Left ventricle myocardium inferior (tissue), 1 donor: ENCODE measurements around the gene KRT77. TPM values are rescaled to one million over a fixed set of nuclear protein-coding genes. Genes with fewer than 3 reads are reported as not detected.

Experiments
- DNase-seq: peaks from one replicate; pipeline ENCODE4 v3.0.0-alpha.2; 2020
- H3K27ac ChIP-seq: fragments of 200-600 bp; replicated peaks from 2 replicates; pipeline ENCODE4 v1.8.0; 2021
- H3K27me3 ChIP-seq: fragments of 200-600 bp; 2 replicates; pipeline ENCODE4 v1.8.0; 2021; ENCODE audit warnings: low read depth
- H3K36me3 ChIP-seq: fragments of 200-600 bp; 2 replicates; pipeline ENCODE4 v1.8.0; 2021
- H3K4me1 ChIP-seq: fragments of 200-600 bp; 2 replicates; pipeline ENCODE4 v1.8.0; 2021
- H3K4me3 ChIP-seq: fragments of 200-600 bp; 2 replicates; pipeline ENCODE4 v1.8.0; 2021; ENCODE audit warnings: mild to moderate bottlenecking, moderate library complexity
- H3K9me3 ChIP-seq: fragments of 200-600 bp; replicated peaks from 2 replicates; pipeline ENCODE4 v1.8.0; 2021
- intact Hi-C: fragments of 100-400 bp; cut with micrococcal nuclease; formaldehyde crosslinking; loops from one replicate; pipeline ENCODE4 v1.11.0; 2022
- total RNA-seq: library from RNA; stranded (reverse); fragmentation: NEBNext Ultra II Directional; extraction: Animal tissue kit (Norgen Biotek cat#: 25700); gene quantifications from one replicate; pipeline ENCODE4 v1.2.1, GENCODE V29; 2021
- TF ChIP-seq, protein P1 (sequence below): fragments of 200-600 bp; IDR thresholded peaks from 2 replicates; pipeline ENCODE4 v1.8.0; 2021; ENCODE audit warnings: antibody characterized with exemption, mild to moderate bottlenecking, borderline replicate concordance
- donor health status: DM: no; HTN: yes; CAD: no; lungs with severe emphysema.

The KRT77 gene
- total RNA-seq, 1 donor from 2014 or later = not detected

DNA sequence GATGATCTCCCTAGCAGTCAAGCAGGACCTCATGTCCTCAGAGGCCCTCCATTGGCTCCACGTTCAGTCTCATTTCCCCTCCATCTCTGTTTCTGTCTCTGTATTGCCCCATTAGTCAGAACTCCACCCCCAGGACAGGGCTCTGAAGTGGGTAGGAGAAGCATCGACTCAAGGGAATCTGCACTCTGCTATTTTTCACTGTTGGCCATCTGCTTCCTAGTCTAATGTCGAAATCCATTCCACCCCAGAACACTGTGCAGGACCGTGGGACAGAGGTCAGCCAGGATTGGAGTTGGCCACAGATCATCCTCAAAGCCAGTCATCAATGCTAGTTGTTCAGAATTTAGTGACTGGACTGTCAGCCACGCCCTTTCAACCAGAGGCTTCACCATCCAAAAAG lies 10.1 kb downstream of the KRT77 start:
- Histone ChIP-seq H3K27me3 (peaks cover 78% of the 10 kb centered on the region), H3K36me3 (no peaks in the 10 kb centered on the region), H3K4me1 (peaks cover 10% of the 10 kb centered on the region), H3K9me3 (no peaks in the 10 kb centered on the region), H3K27ac (no peak overlapping the region), H3K4me3 (no peak overlapping the region)
- DNase-seq = no peak
- intact Hi-C loops = no loop called here
- TF ChIP-seq, protein P1, sequence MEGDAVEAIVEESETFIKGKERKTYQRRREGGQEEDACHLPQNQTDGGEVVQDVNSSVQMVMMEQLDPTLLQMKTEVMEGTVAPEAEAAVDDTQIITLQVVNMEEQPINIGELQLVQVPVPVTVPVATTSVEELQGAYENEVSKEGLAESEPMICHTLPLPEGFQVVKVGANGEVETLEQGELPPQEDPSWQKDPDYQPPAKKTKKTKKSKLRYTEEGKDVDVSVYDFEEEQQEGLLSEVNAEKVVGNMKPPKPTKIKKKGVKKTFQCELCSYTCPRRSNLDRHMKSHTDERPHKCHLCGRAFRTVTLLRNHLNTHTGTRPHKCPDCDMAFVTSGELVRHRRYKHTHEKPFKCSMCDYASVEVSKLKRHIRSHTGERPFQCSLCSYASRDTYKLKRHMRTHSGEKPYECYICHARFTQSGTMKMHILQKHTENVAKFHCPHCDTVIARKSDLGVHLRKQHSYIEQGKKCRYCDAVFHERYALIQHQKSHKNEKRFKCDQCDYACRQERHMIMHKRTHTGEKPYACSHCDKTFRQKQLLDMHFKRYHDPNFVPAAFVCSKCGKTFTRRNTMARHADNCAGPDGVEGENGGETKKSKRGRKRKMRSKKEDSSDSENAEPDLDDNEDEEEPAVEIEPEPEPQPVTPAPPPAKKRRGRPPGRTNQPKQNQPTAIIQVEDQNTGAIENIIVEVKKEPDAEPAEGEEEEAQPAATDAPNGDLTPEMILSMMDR = no peak

DNA sequence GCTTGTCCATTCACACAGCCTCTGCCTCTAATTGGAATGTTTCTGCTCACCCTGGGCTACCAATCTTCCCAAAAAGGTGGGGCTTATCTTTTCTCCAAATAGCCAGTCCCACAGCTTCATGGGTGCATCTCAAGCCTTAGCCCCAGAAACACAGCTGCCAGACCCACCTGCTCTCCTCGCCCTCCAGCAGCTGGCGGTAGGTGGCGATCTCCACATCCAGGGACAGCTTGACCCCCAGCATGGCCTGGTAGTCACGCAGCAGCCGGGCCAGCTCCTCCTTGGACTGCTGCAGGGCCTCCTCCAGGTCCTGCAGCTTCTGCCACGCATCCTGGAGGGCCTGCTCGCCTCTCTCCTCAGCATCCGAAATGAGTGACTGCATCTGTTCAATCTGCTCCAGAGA lies 11.1 kb downstream of the KRT77 start:
- Histone ChIP-seq H3K27me3 (peaks cover 86% of the 10 kb centered on the region), H3K36me3 (no peaks in the 10 kb centered on the region), H3K4me1 (peaks cover 10% of the 10 kb centered on the region), H3K4me3 (no peak overlapping the region), H3K9me3 (no peaks in the 10 kb centered on the region), H3K27ac (no peak overlapping the region)
- TF ChIP-seq, protein P1 = no peak
- intact Hi-C loops = no loop called here
- no peak for DNase-seq

DNA sequence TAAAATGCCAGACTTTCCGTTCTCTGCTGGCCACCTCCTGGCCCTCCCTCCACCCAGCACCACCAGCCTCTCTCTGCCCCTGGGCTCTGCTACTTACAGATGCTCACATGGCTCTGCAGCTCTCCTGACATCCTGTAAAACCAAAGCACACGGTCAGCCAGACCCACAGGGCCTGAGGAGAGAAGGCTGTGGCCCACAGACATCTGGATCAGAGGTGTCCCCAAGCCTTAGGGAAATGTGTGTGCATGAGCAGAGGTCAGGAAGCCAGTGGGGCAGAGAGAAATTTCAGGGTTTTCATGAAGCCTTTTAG lies 11.5 kb downstream of the KRT77 start:
- TF ChIP-seq, protein P1 = no peak
- DNase-seq = no peak
- Histone ChIP-seq H3K36me3 (no peaks in the 10 kb centered on the region), H3K4me3 (no peak overlapping the region), H3K27ac (no peak overlapping the region), H3K27me3 (peaks cover 86% of the 10 kb centered on the region), H3K9me3 (no peaks in the 10 kb centered on the region), H3K4me1 (peaks cover 10% of the 10 kb centered on the region)
- intact Hi-C loops = no loop called here

DNA sequence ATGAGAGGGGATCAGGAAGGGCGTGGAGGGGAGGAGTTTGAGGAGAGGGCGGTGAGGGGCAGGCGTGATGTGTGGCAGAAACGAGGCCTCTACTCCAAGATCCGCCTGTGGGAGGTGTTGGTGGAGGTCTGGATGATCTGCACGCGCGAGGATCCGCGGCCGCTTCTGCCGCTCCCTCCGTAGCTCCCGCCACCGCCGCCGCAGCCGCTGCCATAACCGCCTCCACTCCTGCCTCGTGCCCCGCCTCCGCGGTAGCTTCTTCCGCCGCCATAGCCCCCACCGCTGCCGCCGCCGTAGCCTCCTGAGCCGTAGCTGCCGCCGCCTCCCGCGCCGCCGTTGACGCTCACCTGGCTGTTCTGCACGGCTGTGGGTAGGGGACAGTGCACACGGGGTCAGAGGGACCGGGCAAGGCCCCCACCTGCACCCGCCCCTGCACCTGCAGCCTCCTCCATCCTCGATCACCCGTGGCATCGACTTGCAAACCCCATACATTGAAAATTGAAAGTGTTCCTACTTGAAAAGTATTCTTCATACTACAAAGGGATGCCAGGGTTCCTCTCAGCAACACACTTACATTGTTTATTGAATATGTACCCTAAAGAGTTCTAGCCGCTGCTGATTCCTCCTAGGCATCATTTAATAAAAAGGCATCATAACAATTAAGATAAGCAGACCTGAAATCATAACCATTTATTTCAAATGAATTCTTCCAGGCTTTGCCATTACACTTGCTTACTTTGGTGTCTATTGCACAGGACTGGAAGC lies 12.1 kb downstream of the KRT77 start:
- Histone ChIP-seq H3K4me1 (peaks cover 10% of the 10 kb centered on the region), H3K27ac (no peak overlapping the region), H3K36me3 (no peaks in the 10 kb centered on the region), H3K9me3 (no peaks in the 10 kb centered on the region), H3K27me3 (peaks cover 86% of the 10 kb centered on the region), H3K4me3 (peak overlapping the region; percentile 51)
- TF ChIP-seq, protein P1 = no peak
- intact Hi-C loops = no loop called here
- no peak for DNase-seq

DNA sequence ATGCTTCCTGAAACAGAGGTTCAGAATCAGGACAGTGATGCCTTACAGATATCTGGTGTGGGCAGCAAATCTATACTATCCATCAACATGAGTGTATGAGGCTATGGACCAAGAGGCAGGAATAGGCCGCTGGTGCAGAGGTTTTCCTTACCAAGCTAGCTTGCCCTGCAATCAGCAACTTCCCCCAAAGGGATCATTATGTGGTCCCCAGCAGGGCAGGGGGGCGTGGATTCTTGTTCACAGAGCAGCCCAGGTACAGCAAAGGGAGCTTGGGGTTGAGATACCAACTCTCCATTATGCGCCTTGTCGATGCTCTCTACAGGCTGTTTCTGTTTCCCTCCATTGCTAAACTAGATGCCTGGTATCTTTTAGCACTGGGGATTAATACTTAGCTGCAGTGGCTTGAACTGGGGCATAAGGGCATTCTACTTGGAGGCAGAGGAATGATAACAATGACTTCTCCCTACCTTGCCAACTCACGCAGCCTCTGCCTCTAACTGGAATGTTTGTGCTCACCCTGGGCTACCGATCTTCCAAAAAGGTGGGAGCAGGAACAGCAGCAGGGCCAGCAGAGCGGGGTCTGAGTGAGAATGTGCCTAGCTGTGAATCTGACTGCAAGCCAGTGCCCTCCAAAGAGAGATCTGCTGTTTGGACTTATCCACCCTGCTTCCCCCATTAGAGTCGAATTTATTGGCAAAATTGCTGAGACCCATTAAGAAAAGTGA lies 12.8 kb downstream of the KRT77 start:
- no peak for DNase-seq

More for the DNA sequence above, 12.8 kb downstream of the KRT77 start:
- no peak overlapping the region for H3K27ac ChIP-seq
- H3K4me3 ChIP-seq = peak overlapping the region; percentile 51
- intact Hi-C loops = no loop called here
- peaks cover 10% of the 10 kb centered on the region for H3K4me1 ChIP-seq
- no peaks in the 10 kb centered on the region for H3K9me3 ChIP-seq
- no peaks in the 10 kb centered on the region for H3K36me3 ChIP-seq
- peaks cover 86% of the 10 kb centered on the region for H3K27me3 ChIP-seq
- TF ChIP-seq, protein P1 = no peak
